HEK293 (cell line): ENCODE results near the gene PTGER2.

Experiments used
- BCL6B ChIP-seq: fragments of 450-650 bp; formaldehyde crosslinking; IDR thresholded peaks from 2 replicates; pipeline ENCODE4 v1.5.1; 2017; ENCODE audit warnings: missing biosample characterization, missing genetic modification characterization
- CTCF ChIP-seq: fragments of 450-650 bp; formaldehyde crosslinking; IDR thresholded peaks from 2 replicates; pipeline ENCODE4 v1.5.1; 2016; ENCODE audit warnings: missing biosample characterization, missing genetic modification characterization
- GLIS1 ChIP-seq: fragments of 450-650 bp; formaldehyde crosslinking; IDR thresholded peaks from 2 replicates; pipeline ENCODE4 v1.5.1; 2016; ENCODE audit warnings: missing biosample characterization, missing genetic modification characterization
- KLF9 ChIP-seq: fragments of 450-650 bp; formaldehyde crosslinking; IDR thresholded peaks from 2 replicates; pipeline ENCODE4 v1.5.1; 2016; ENCODE audit warnings: missing biosample characterization, missing genetic modification characterization, low read depth
- ZNF121 ChIP-seq: fragments of 450-650 bp; formaldehyde crosslinking; IDR thresholded peaks from 2 replicates; pipeline ENCODE4 v1.5.1; 2016; ENCODE audit warnings: missing biosample characterization, missing genetic modification characterization
- ZNF248 ChIP-seq: fragments of 450-650 bp; formaldehyde crosslinking; IDR thresholded peaks from 2 replicates; pipeline ENCODE4 v1.5.1; 2017; ENCODE audit warnings: missing biosample characterization, missing genetic modification characterization
- ZNF426 ChIP-seq: fragments of 450-650 bp; formaldehyde crosslinking; IDR thresholded peaks from 2 replicates; pipeline ENCODE4 v1.5.1; 2017; ENCODE audit warnings: missing biosample characterization, missing genetic modification characterization, mild to moderate bottlenecking, inconsistent platforms, moderate library complexity
- TF ChIP-seq, protein P1 (sequence below): fragments of 450-650 bp; formaldehyde crosslinking; IDR thresholded peaks from 2 replicates; pipeline ENCODE4 v1.5.1; 2016; ENCODE audit warnings: missing biosample characterization, missing genetic modification characterization, low read depth

GRCh38 chr14:52303236-52303635, 10.9 kb upstream of the PTGER2 start:
- TF ChIP-seq CTCF (no peak), ZNF248 (tag by site-specific recombination) (no peak), ZNF121 (no peak), BCL6B (tag by site-specific recombination) (no peak), KLF9 (tag by site-specific recombination) (no peak), ZNF426 (no peak), GLIS1 (tag by site-specific recombination) (no peak)
- TF ChIP-seq, protein P1, sequence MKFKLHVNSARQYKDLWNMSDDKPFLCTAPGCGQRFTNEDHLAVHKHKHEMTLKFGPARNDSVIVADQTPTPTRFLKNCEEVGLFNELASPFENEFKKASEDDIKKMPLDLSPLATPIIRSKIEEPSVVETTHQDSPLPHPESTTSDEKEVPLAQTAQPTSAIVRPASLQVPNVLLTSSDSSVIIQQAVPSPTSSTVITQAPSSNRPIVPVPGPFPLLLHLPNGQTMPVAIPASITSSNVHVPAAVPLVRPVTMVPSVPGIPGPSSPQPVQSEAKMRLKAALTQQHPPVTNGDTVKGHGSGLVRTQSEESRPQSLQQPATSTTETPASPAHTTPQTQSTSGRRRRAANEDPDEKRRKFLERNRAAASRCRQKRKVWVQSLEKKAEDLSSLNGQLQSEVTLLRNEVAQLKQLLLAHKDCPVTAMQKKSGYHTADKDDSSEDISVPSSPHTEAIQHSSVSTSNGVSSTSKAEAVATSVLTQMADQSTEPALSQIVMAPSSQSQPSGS (tag by site-specific recombination): no peak
